Panc1 (cell line): ENCODE measurements around the gene STEAP1B. TPM values are rescaled to one million over a fixed set of nuclear protein-coding genes. Genes with fewer than 3 reads are reported as not detected.
A peak's percentile ranks its signal among the peaks of the same experiment; 100 is the strongest.

Experiments used
- ATAC-seq: fragments of 200-7000 bp; cut with Tn5 transposase; 2 replicates; pipeline ENCODE4 v1.9.1; 2020; ENCODE audit warnings: mild to moderate bottlenecking, moderate library complexity
- BruUV-seq: library from RNA; stranded (reverse); fragments of 400-500 nt; replicated peaks from 2 replicates; lab custom pipeline; 2021; lab: Mats Ljungman, UMichigan
- CTCF ChIA-PET: fragments of 300-600 bp; sonication (Branson Sonifier 250); formaldehyde crosslinking; loops from one replicate; lab custom pipeline; 2022; ENCODE audit warnings: antibody characterized with exemption; lab: Charles Lee
- POLR2A ChIA-PET: fragments of 300-600 bp; sonication (Branson Sonifier 250); formaldehyde crosslinking; loops from one replicate; lab custom pipeline; 2022; ENCODE audit warnings: antibody characterized with exemption; lab: Charles Lee
- DNase-seq: peaks from one replicate; pipeline ENCODE4 v3.0.0-alpha.2; 2010; ENCODE audit warnings: low read depth, low spot score
- H3K27ac ChIP-seq: 2 replicates; pipeline ENCODE4 v1.5.1; 2011; ENCODE audit warnings: mild to moderate bottlenecking, low read length, inconsistent platforms
- H3K27me3 ChIP-seq: fragments of 200-500 bp; sonication (Bioruptor generic); 2 replicates; pipeline ENCODE4 v1.6.0; 2014; ENCODE audit warnings: low read length, inconsistent platforms; ENCODE audit not compliant: control insufficient read depth, insufficient read depth
- H3K36me3 ChIP-seq: fragments of 200-500 bp; sonication (Bioruptor generic); 2 replicates; pipeline ENCODE4 v1.5.1; 2014; ENCODE audit warnings: inconsistent platforms, mild to moderate bottlenecking, low read length, moderate library complexity; ENCODE audit not compliant: control insufficient read depth, insufficient read depth
- H3K4me1 ChIP-seq: 2 replicates; pipeline ENCODE4 v1.5.1; 2011; ENCODE audit warnings: inconsistent platforms, mild to moderate bottlenecking, low read length, moderate library complexity; ENCODE audit not compliant: control insufficient read depth, insufficient read depth
- H3K4me3 ChIP-seq, 2 experiments: 2 replicates each; pipeline ENCODE4 v1.5.1; 2011 to 2012; ENCODE audit warnings: low read depth in 2 of 2, low read length in 2 of 2, mild to moderate bottlenecking in 2 of 2, inconsistent platforms in 1 of 2, moderate library complexity in 1 of 2
- H3K9me3 ChIP-seq: fragments of 200-500 bp; sonication (Bioruptor generic); 2 replicates; pipeline ENCODE4 v1.5.1; 2014; ENCODE audit warnings: low read depth, mild to moderate bottlenecking, inconsistent platforms, low read length, moderate library complexity; ENCODE audit not compliant: control insufficient read depth, insufficient read depth
- POLR2AphosphoS5 ChIP-seq: IDR thresholded peaks from 2 replicates; pipeline ENCODE4 v1.6.1; 2012; ENCODE audit warnings: mild to moderate bottlenecking, low read depth, low read length, moderate library complexity
- SIN3A ChIP-seq: IDR thresholded peaks from 2 replicates; pipeline ENCODE4 v1.6.1; 2012; ENCODE audit warnings: low read depth, mild to moderate bottlenecking, low read length, moderate library complexity, borderline replicate concordance; ENCODE audit not compliant: insufficient read depth
- TCF7L2 ChIP-seq: IDR thresholded peaks from 2 replicates; pipeline ENCODE4 v1.6.1; 2011; ENCODE audit warnings: mild to moderate bottlenecking, low read depth, low read length, inconsistent platforms
- in situ Hi-C: cut with HindIII; loops from 2 replicates; pipeline ENCODE4 v1.10.0; 2016; ENCODE audit warnings: low sequenced_read_pairs, low pct_unique_long_range_greater_than_20kb
- intact Hi-C: fragments of 100-400 bp; cut with micrococcal nuclease; formaldehyde crosslinking; loops from one replicate; pipeline ENCODE4 v1.10.0; 2022; ENCODE audit not compliant: unreplicated experiment
- total RNA-seq: library from RNA; stranded (reverse); gene quantifications from one replicate; pipeline ENCODE4 v1.2.1, GENCODE V29; 2021; ENCODE audit not compliant: unreplicated experiment
- TF ChIP-seq, protein P1 (sequence below), 2 experiments: IDR thresholded peaks; 2 replicates each; pipeline ENCODE4 v1.6.1; 2011 to 2012; ENCODE audit warnings: low read depth in 2 of 2, control low read depth in 1 of 2, low read length in 1 of 2, mild to moderate bottlenecking in 1 of 2, moderate library complexity in 1 of 2; ENCODE audit not compliant: insufficient read depth in 1 of 2
- TF ChIP-seq, protein P2 (sequence below): fragments of 450-650 bp; IDR thresholded peaks from 2 replicates; pipeline ENCODE4 v1.5.1; 2017; ENCODE audit warnings: mild to moderate bottlenecking

The STEAP1B gene
- total RNA-seq, 1 experiment from 2014 or later, result 3.3 TPM

DNA sequence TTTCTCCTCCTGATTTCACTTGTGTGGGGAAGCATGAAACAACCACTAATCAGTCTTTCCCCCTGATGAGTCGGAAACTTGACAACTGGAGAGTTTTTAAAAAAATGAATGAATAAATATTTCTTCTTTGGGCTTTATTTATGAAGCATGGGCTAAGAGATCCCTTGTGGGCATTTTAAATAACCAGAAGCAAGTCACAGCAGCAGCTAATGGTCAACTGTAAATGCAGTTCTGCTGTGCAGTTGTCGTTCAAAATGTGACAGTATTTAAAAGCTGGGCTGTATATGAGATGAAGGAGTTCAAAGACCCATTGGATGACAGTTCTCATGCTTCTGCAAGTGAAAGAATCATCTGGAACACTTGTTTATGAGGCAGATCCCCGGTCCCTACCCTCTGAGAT, 54.1 kb downstream of the STEAP1B start:
- no peak for ATAC-seq
- Histone ChIP-seq H3K4me3 (no peak overlapping the region), H3K9me3 (no peaks in the 10 kb centered on the region), H3K4me1 (no peaks in the 10 kb centered on the region), H3K27ac (no peak overlapping the region), H3K36me3 (no peaks in the 10 kb centered on the region), H3K27me3 (no peaks in the 10 kb centered on the region)
- ChIA-PET CTCF (no interaction called here), POLR2A (interaction anchor here (0.5 kb wide), 1 partner anchor 1197 kb away, joined by 4 read pairs; no protein-coding TSS in a partner anchor)
- in situ Hi-C loops, result no loop called here
- no peak for DNase-seq
- intact Hi-C loops, result no loop called here
- no peak for TF ChIP-seq POLR2AphosphoS5
- TF ChIP-seq, protein P1, sequence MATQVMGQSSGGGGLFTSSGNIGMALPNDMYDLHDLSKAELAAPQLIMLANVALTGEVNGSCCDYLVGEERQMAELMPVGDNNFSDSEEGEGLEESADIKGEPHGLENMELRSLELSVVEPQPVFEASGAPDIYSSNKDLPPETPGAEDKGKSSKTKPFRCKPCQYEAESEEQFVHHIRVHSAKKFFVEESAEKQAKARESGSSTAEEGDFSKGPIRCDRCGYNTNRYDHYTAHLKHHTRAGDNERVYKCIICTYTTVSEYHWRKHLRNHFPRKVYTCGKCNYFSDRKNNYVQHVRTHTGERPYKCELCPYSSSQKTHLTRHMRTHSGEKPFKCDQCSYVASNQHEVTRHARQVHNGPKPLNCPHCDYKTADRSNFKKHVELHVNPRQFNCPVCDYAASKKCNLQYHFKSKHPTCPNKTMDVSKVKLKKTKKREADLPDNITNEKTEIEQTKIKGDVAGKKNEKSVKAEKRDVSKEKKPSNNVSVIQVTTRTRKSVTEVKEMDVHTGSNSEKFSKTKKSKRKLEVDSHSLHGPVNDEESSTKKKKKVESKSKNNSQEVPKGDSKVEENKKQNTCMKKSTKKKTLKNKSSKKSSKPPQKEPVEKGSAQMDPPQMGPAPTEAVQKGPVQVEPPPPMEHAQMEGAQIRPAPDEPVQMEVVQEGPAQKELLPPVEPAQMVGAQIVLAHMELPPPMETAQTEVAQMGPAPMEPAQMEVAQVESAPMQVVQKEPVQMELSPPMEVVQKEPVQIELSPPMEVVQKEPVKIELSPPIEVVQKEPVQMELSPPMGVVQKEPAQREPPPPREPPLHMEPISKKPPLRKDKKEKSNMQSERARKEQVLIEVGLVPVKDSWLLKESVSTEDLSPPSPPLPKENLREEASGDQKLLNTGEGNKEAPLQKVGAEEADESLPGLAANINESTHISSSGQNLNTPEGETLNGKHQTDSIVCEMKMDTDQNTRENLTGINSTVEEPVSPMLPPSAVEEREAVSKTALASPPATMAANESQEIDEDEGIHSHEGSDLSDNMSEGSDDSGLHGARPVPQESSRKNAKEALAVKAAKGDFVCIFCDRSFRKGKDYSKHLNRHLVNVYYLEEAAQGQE (IDR thresholded peaks at IDR 0.05; ENCODE audit: insufficient read depth in 1 of 2, low read depth in 2 of 2, low read length in 1 of 2), result no peak
- TF ChIP-seq SIN3A, result no peak
- no peak for TF ChIP-seq TCF7L2
- TF ChIP-seq, protein P2, sequence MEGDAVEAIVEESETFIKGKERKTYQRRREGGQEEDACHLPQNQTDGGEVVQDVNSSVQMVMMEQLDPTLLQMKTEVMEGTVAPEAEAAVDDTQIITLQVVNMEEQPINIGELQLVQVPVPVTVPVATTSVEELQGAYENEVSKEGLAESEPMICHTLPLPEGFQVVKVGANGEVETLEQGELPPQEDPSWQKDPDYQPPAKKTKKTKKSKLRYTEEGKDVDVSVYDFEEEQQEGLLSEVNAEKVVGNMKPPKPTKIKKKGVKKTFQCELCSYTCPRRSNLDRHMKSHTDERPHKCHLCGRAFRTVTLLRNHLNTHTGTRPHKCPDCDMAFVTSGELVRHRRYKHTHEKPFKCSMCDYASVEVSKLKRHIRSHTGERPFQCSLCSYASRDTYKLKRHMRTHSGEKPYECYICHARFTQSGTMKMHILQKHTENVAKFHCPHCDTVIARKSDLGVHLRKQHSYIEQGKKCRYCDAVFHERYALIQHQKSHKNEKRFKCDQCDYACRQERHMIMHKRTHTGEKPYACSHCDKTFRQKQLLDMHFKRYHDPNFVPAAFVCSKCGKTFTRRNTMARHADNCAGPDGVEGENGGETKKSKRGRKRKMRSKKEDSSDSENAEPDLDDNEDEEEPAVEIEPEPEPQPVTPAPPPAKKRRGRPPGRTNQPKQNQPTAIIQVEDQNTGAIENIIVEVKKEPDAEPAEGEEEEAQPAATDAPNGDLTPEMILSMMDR, result no peak
- no TSS peak for BruUV-seq

DNA sequence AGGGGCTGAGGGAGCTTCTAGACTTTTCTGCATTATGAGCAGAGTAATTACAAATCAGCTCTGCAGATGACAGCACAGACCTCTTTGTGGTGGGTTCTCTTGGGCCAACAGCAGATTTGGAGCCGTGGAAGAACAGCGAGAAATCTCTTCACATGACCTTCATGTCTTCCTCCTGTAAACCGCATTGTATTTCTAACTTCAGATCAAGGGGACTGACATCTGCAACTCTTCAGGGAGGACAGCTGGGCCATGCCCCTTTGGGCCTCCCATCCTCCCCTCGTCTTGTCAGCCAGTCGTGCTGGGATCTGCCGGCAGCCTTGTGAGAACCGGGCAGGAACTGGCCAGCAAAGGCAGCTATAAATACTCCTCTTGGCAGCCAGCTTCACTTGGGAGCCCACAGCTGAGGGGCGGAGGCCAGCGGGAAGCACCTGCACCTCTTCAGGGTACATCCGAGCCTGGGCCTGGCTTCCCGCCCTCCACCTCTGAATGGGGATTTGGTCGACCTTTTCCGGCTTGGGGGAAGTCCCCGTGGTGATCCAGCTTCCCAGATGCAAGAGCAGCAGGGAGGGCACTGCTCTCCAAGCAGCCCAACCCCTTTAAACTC, 54.7 kb downstream of the STEAP1B start:
- Histone ChIP-seq H3K27ac (no peak overlapping the region), H3K4me1 (no peaks in the 10 kb centered on the region), H3K36me3 (no peaks in the 10 kb centered on the region), H3K9me3 (no peaks in the 10 kb centered on the region), H3K27me3 (no peaks in the 10 kb centered on the region), H3K4me3 (no peak overlapping the region)
- intact Hi-C loops (no loop called here), in situ Hi-C loops (no loop called here)
- TF ChIP-seq, protein P1 (IDR thresholded peaks at IDR 0.05; ENCODE audit: insufficient read depth in 1 of 2, low read depth in 2 of 2, low read length in 1 of 2), result no peak
- TF ChIP-seq, protein P2, result no peak
- TF ChIP-seq SIN3A (no peak), POLR2AphosphoS5 (no peak), TCF7L2 (no peak)
- BruUV-seq, result no TSS peak
- CTCF ChIA-PET, result no interaction called here
- ATAC-seq, result peak; percentile 63; the same call in 1 of the 2 replicates
- DNase-seq, result no peak
- POLR2A ChIA-PET, result interaction anchor here (0.5 kb wide), 1 partner anchor 1198 kb away, joined by 4 read pairs; no protein-coding TSS in a partner anchor
